H1 (cell line): Measurements from ENCODE around the gene COX6A2. TPM values are rescaled to one million over a fixed set of nuclear protein-coding genes. Genes with fewer than 3 reads are reported as not detected.

Source experiments
- CTCF ChIA-PET: fragments of 300-600 bp; sonication (Branson Sonifier 250); formaldehyde crosslinking; loops from one replicate; lab custom pipeline; 2021; ENCODE audit not compliant: partially characterized antibody; lab: Charles Lee
- POLR2A ChIA-PET: fragments of 300-600 bp; sonication (Branson Sonifier 250); formaldehyde crosslinking; loops from one replicate; lab custom pipeline; 2021; ENCODE audit warnings: inconsistent platforms; ENCODE audit not compliant: partially characterized antibody; lab: Charles Lee
- DNase-seq, 2 experiments: peaks; one replicate each; pipeline versions ENCODE4 v3.0.0 to v3.0.0-alpha.2; 2010 to 2022; ENCODE audit warnings: low spot score in 2 of 2, low read depth in 1 of 2, mixed read lengths in 1 of 2
- FAIRE-seq: peaks from 2 replicates; lab custom pipeline; 2011; peaks lifted over from hg19 to GRCh38; lab: Jason Lieb, UNC
- H2AFZ ChIP-seq: 2 replicates; pipeline ENCODE4 v1.8.1; 2012; ENCODE audit warnings: low read length, inconsistent platforms
- H2AK5ac ChIP-seq: 2 replicates; pipeline ENCODE4 v1.6.1; 2013; ENCODE audit warnings: low read depth, low read length
- H2BK120ac ChIP-seq: replicated peaks from 2 replicates; pipeline ENCODE3; 2013; ENCODE audit warnings: low read depth, low read length, inconsistent platforms
- H2BK12ac ChIP-seq: 2 replicates; pipeline ENCODE4 v1.6.1; 2013; ENCODE audit warnings: low read depth, low read length
- H2BK15ac ChIP-seq: 2 replicates; pipeline ENCODE4 v1.6.1; 2013; ENCODE audit warnings: low read length
- H2BK20ac ChIP-seq: 2 replicates; pipeline ENCODE4 v1.6.1; 2013; ENCODE audit warnings: low read length
- H2BK5ac ChIP-seq: 2 replicates; pipeline ENCODE4 v1.6.1; 2013; ENCODE audit warnings: low read depth, low read length
- H3K14ac ChIP-seq: 2 replicates; pipeline ENCODE4 v1.6.1; 2013; ENCODE audit warnings: inconsistent platforms; ENCODE audit not compliant: insufficient read length
- H3K18ac ChIP-seq: 2 replicates; pipeline ENCODE4 v1.6.1; 2013; ENCODE audit warnings: low read length; ENCODE audit errors: extremely low read depth
- H3K23ac ChIP-seq: 2 replicates; pipeline ENCODE4 v1.6.1; 2013; ENCODE audit warnings: inconsistent platforms; ENCODE audit not compliant: insufficient read length
- H3K23me2 ChIP-seq: 2 replicates; pipeline ENCODE4 v1.6.1; 2013; ENCODE audit warnings: low read depth, low read length
- H3K27ac ChIP-seq: 2 replicates; pipeline ENCODE4 v1.6.1; 2011; ENCODE audit warnings: low read depth, low read length, inconsistent platforms
- H3K27me3 ChIP-seq, 4 experiments: replicated peaks in 1 of 4; 1 replicate in 1 of 4; 2 replicates in 3 of 4; pipeline versions ENCODE4 v1.6.1 to v1.8.1; 2011 to 2013; ENCODE audit warnings: low read length in 3 of 4, mild to moderate bottlenecking in 3 of 4, inconsistent platforms in 2 of 4, mixed read lengths in 2 of 4, moderate library complexity in 1 of 4; ENCODE audit not compliant: control insufficient read depth in 3 of 4, insufficient read depth in 3 of 4; ENCODE audit errors: extremely low read depth in 1 of 4
- H3K36me3 ChIP-seq, 4 experiments: 2 replicates each; pipeline versions ENCODE4 v1.6.1 to v1.8.1; 2011 to 2013; ENCODE audit warnings: mild to moderate bottlenecking in 4 of 4, low read length in 3 of 4, moderate library complexity in 2 of 4, control low read depth in 1 of 4, inconsistent platforms in 1 of 4; ENCODE audit not compliant: insufficient read depth in 4 of 4, control insufficient read depth in 2 of 4
- H3K4ac ChIP-seq: replicated peaks from 2 replicates; pipeline ENCODE3; 2013; ENCODE audit warnings: low read length, low read depth, mixed read lengths, inconsistent platforms; ENCODE audit not compliant: insufficient read length
- H3K4me1 ChIP-seq, 4 experiments: replicated peaks in 1 of 4; 1 replicate in 1 of 4; 2 replicates in 3 of 4; pipeline versions ENCODE4 v1.6.1 to v1.8.1; 2011 to 2013; ENCODE audit warnings: low read length in 3 of 4, inconsistent platforms in 2 of 4, mixed read lengths in 1 of 4; ENCODE audit not compliant: insufficient read depth in 4 of 4, control insufficient read depth in 3 of 4
- H3K4me2 ChIP-seq, 2 experiments: 2 replicates each; pipeline versions ENCODE4 v1.6.1 to v1.8.1; 2011 to 2013; ENCODE audit warnings: low read depth in 2 of 2, low read length in 2 of 2, control low read depth in 1 of 2, inconsistent platforms in 1 of 2, mild to moderate bottlenecking in 1 of 2; ENCODE audit not compliant: insufficient read depth in 1 of 2
- H3K4me3 ChIP-seq, 4 experiments: fragments of 200-600, 300-600 bp in 1 of 4; sonication (generic), shearing (Covaris generic), sonication (Bioruptor Twin) in 1 of 4; 2 replicates each; pipeline versions ENCODE4 v1.5.1 to v1.8.1; 2011 to 2016; ENCODE audit warnings: low read length in 4 of 4, low read depth in 3 of 4, control low read depth in 2 of 4, inconsistent platforms in 2 of 4, mild to moderate bottlenecking in 2 of 4, mixed read lengths in 1 of 4, moderate library complexity in 1 of 4; ENCODE audit not compliant: insufficient read depth in 2 of 4; ENCODE audit errors: extremely low read depth in 1 of 4
- H3K56ac ChIP-seq: replicated peaks from 2 replicates; pipeline ENCODE3; 2013; ENCODE audit warnings: low read depth, mild to moderate bottlenecking, mixed read lengths, low read length, inconsistent platforms; ENCODE audit not compliant: insufficient read length
- H3K79me1 ChIP-seq: 2 replicates; pipeline ENCODE4 v1.6.1; 2013; ENCODE audit warnings: low read depth, low read length, control low read depth
- H3K79me2 ChIP-seq, 2 experiments: 2 replicates each; pipeline versions ENCODE4 v1.6.1 to v1.8.1; 2012 to 2013; ENCODE audit warnings: low read length in 2 of 2, mild to moderate bottlenecking in 2 of 2, inconsistent platforms in 1 of 2; ENCODE audit not compliant: insufficient read depth in 2 of 2, control insufficient read depth in 1 of 2
- H3K9ac ChIP-seq, 4 experiments: replicated peaks in 1 of 4; 1 replicate in 1 of 4; 2 replicates in 3 of 4; pipeline versions ENCODE4 v1.6.1 to v1.8.1; 2011 to 2013; ENCODE audit warnings: low read depth in 3 of 4, low read length in 3 of 4, control low read depth in 2 of 4, mild to moderate bottlenecking in 2 of 4, moderate library complexity in 2 of 4, inconsistent platforms in 1 of 4; ENCODE audit errors: extremely low read depth in 1 of 4
- H3K9me3 ChIP-seq, 2 experiments: 2 replicates each; pipeline versions ENCODE4 v1.6.1 to v1.8.1; 2012 to 2013; ENCODE audit warnings: mild to moderate bottlenecking in 2 of 2, moderate library complexity in 2 of 2, control low read depth in 1 of 2, inconsistent platforms in 1 of 2, low read depth in 1 of 2, low read length in 1 of 2, mixed read lengths in 1 of 2; ENCODE audit not compliant: insufficient read depth in 2 of 2
- H4K20me1 ChIP-seq, 2 experiments: replicated peaks in 1 of 2; 2 replicates each; pipeline versions ENCODE3 to v1.8.1; 2011 to 2013; ENCODE audit warnings: inconsistent platforms in 2 of 2, low read length in 2 of 2, mild to moderate bottlenecking in 1 of 2; ENCODE audit not compliant: insufficient read depth in 2 of 2, control insufficient read depth in 1 of 2
- H4K5ac ChIP-seq: 2 replicates; pipeline ENCODE4 v1.6.1; 2013; ENCODE audit warnings: low read length, low read depth, mixed read lengths, inconsistent platforms; ENCODE audit not compliant: insufficient read length
- H4K8ac ChIP-seq: 2 replicates; pipeline ENCODE4 v1.8.0; 2013; ENCODE audit warnings: mild to moderate bottlenecking, moderate library complexity, low read length, inconsistent platforms; ENCODE audit not compliant: insufficient read depth; ENCODE audit errors: extremely low read depth
- H4K91ac ChIP-seq: replicated peaks from 2 replicates; pipeline ENCODE3; 2013; ENCODE audit warnings: low read length, mixed read lengths, inconsistent platforms; ENCODE audit not compliant: insufficient read length
- CBX8 ChIP-seq: fragments of 300-800, 300-1000 bp; sonication (generic); IDR thresholded peaks from 2 replicates; pipeline ENCODE4 v1.7.1; 2016; ENCODE audit warnings: low read depth, low read length, borderline replicate concordance
- CHD2 ChIP-seq: IDR thresholded peaks from 2 replicates; pipeline ENCODE4 v1.6.1; 2012; ENCODE audit warnings: low read length, improper control_type of control experiment
- HDAC2 ChIP-seq, 2 experiments: fragments of 300-600 bp in 1 of 2; sonication (generic) in 1 of 2; IDR thresholded peaks; 2 replicates each; pipeline ENCODE4 v1.6.1; 2011 to 2012; ENCODE audit warnings: low read depth in 2 of 2, low read length in 2 of 2, mild to moderate bottlenecking in 2 of 2, moderate library complexity in 2 of 2, borderline replicate concordance in 1 of 2, inconsistent platforms in 1 of 2
- JUND ChIP-seq: IDR thresholded peaks from 2 replicates; pipeline ENCODE4 v1.6.1; 2011; ENCODE audit warnings: mild to moderate bottlenecking, improper control_type of control experiment, low read length
- KDM5A ChIP-seq: fragments of 200-600 bp; IDR thresholded peaks from 2 replicates; pipeline ENCODE4 v1.7.1; 2012; ENCODE audit warnings: mild to moderate bottlenecking, low read length, inconsistent platforms, mixed read lengths
- POU5F1 ChIP-seq: IDR thresholded peaks from 2 replicates; pipeline ENCODE4 v1.6.1; 2011; ENCODE audit warnings: low read depth, mild to moderate bottlenecking, low read length, moderate library complexity
- SAP30 ChIP-seq: fragments of 300-600 bp; sonication (generic); IDR thresholded peaks from 2 replicates; pipeline ENCODE4 v1.7.1; 2012; ENCODE audit warnings: low read length, moderate library complexity, mild to moderate bottlenecking, inconsistent platforms; ENCODE audit not compliant: insufficient read depth, insufficient replicate concordance
- SRF ChIP-seq: IDR thresholded peaks from 2 replicates; pipeline ENCODE4 v1.6.1; 2011; ENCODE audit warnings: mild to moderate bottlenecking, low read depth, low read length, moderate library complexity
- SUZ12 ChIP-seq: fragments of 200-600 bp; sonication (generic); IDR thresholded peaks from 2 replicates; pipeline ENCODE4 v1.6.1; 2012; ENCODE audit warnings: mild to moderate bottlenecking, inconsistent platforms, low read length, moderate library complexity, mixed read lengths
- TAF7 ChIP-seq: optimal IDR thresholded peaks from 2 replicates; pipeline ENCODE3; 2011; ENCODE audit warnings: low read depth, mild to moderate bottlenecking, inconsistent platforms, low read length, moderate library complexity, borderline replicate concordance
- YY1 ChIP-seq: IDR thresholded peaks from 2 replicates; pipeline ENCODE4 v1.6.1; 2011; ENCODE audit warnings: low read depth, mild to moderate bottlenecking, low read length
- WGBS, 2 experiments: shearing (Covaris generic) in 1 of 2; methylation state at CpG; one replicate each; pipeline versions ENCODE4 v1.1.6 to v1.1.7; 2013 to 2015; ENCODE audit warnings: low lambda C conversion rate in 2 of 2, mixed read lengths in 2 of 2, inconsistent platforms in 1 of 2, low coverage in 1 of 2, missing lambda C conversion rate in 1 of 2; ENCODE audit not compliant: insufficient replicate concordance in 2 of 2, insufficient coverage in 1 of 2, insufficient read length in 1 of 2; ENCODE audit errors: extremely low coverage in 1 of 2, missing lambda C conversion rate in 1 of 2; 5-methylcytosine and 5-hydroxymethylcytosine counted together
- polyA plus RNA-seq, 7 experiments: library from polyadenylated mRNA; depleted of rRNA in 3 of 7; stranded (reverse) in 5 of 7; unstranded in 2 of 7; fragments of >200 nt in 5 of 7; fragments of 200-250 nt in 2 of 7; gene quantifications; 1 replicate in 5 of 7; 2 replicates in 1 of 7; 4 replicates in 1 of 7; pipeline versions ENCODE4 v1.2.1 to v1.2.3, GENCODE V29; 2011 to 2013; ENCODE audit warnings: missing spikeins in 2 of 7, mixed read lengths in 2 of 7
- total RNA-seq: library from RNA; stranded (reverse); fragmentation: NEBNext Ultra II Directional; extraction: Animal tissue kit (Norgen Biotek cat#: 25700); gene quantifications from 2 replicates; pipeline ENCODE4 v1.2.1, GENCODE V29; 2021

Gene COX6A2
- total and polyA plus RNA-seq, 2 of the 8 experiments (the other 6 are each of a cell fraction or from before 2014, with no cell fraction given) = 0.79 TPM; not detected in 1

GRCh38 chr16:31412750-31413149 lies 15.4 kb downstream of the COX6A2 start:
- Histone ChIP-seq H3K27ac (no peak overlapping the region), H4K8ac (no peak overlapping the region; the same call in 1 of the 2 replicates), H3K9me3 (no peaks in the 10 kb centered on the region), H4K5ac (no peak overlapping the region), H3K27me3 (no peaks in the 10 kb centered on the region; a peak in 1 of 7 replicates), H3K14ac (no peak overlapping the region), H3K23ac (no peak overlapping the region), H3K4me2 (no peak overlapping the region), H3K79me2 (no peaks in the 10 kb centered on the region), H3K56ac (no peak overlapping the region), H3K79me1 (no peaks in the 10 kb centered on the region), H3K36me3 (no peaks in the 10 kb centered on the region), H3K18ac (no peak overlapping the region), H3K4me1 (no peaks in the 10 kb centered on the region), H3K9ac (no peak overlapping the region), H3K4ac (no peak overlapping the region), H4K91ac (no peak overlapping the region), H3K23me2 (peaks cover 2% of the 10 kb centered on the region; the same call in 1 of the 2 replicates), H2BK20ac (no peak overlapping the region), H2BK120ac (no peak overlapping the region), H4K20me1 (no peaks in the 10 kb centered on the region), H2BK15ac (no peak overlapping the region), H2BK5ac (no peak overlapping the region), H2BK12ac (no peak overlapping the region), H2AK5ac (no peak overlapping the region), H3K4me3 (no peak overlapping the region), H2AFZ (no peak overlapping the region)
- TF ChIP-seq POU5F1 = no peak
- TF ChIP-seq JUND = no peak
- TF ChIP-seq HDAC2 (IDR thresholded peaks at IDR 0.05; ENCODE audit: borderline replicate concordance in 1 of 2, low read depth in 2 of 2, low read length in 2 of 2) = no peak
- no peak for TF ChIP-seq TAF7
- no peak for TF ChIP-seq SUZ12
- TF ChIP-seq YY1 = no peak
- TF ChIP-seq SRF = no peak
- no peak for TF ChIP-seq KDM5A
- TF ChIP-seq SAP30 = no peak
- TF ChIP-seq CHD2 = no peak
- TF ChIP-seq CBX8 = no peak
- DNase-seq = no peak
- 88% methylated on average over 3 of the region's 10 CpGs; no CpG with 5 or more reads in 1 of the 2 experiments for WGBS, 2 experiments
- POLR2A ChIA-PET = no interaction called here
- CTCF ChIA-PET = no interaction called here
- no peak for FAIRE-seq
